Ureter (tissue), 1 donor: ENCODE measurements around the gene RBM20. TPM values are rescaled to one million over a fixed set of nuclear protein-coding genes. Genes with fewer than 3 reads are reported as not detected.
"Not testable (repeated sequence)": the region's sequence is repeated elsewhere in the genome, so short reads cannot be mapped to it uniquely, and the experiment has no call there.

Source experiments
- DNase-seq: peaks from one replicate; pipeline ENCODE4 v3.0.0-alpha.2; 2020; ENCODE audit warnings: low spot score
- total RNA-seq: library from RNA; stranded (reverse); gene quantifications from one replicate; pipeline ENCODE4 v1.2.4, GENCODE V29; 2023
- donor health status: DM: yes; HTN: yes; CAD: no.

RBM20 gene
- total RNA-seq, 1 donor from 2014 or later = 0.68 TPM

DNA sequence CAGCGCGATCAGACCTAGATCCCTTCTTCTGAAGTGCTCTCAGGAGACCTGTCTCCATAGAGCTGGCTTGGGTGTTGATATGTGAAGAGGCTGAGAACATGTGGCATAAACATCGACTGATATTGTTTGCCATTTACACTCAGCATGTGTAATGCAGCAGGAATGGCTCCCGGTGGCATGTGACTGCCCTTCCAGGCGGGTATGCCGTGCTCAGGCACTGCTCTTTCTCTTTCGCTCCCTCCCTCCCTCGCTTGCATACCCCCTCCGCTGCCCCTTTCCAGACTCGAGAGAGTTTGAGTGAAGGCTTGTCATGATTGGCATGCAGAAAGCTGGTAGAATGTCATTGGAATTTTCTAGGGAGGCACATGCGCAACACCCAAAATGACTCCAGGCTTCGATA, 120.2 kb downstream of the RBM20 start:
- no peak for DNase-seq

DNA sequence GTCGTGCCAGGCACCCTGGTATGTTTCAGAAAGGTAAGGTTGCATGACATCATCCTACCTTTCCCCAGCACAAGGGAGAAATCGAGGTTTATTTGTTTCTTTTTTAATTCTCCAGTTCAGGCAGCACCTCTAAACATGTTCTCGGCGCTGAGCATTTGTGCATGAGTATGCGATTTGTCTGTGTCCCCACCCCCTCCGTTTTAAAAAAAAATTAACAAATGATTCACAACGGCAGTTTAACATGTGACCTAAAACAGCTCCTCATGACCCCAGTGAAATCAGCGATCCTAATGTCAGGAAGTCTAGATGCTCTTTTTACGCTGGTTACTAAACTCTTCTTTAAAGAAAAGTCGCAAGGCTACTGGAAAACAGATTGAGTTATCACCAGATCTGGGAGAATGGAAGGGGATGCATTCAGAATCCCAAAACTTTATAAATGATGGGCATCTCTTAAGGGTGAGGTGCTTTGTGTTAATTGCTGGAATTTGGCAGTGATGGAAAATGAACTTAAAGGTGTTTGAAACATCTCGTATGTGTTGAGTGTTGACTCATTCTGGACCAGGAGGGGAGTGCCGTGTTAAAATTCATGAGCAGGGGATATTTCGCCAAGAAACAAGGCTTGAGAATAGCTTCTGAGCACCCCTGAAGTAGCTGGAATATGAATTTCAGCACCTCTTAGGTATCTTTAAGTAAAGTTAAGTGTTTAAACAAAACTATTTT, 120.8 kb downstream of the RBM20 start:
- no peak for DNase-seq

DNA sequence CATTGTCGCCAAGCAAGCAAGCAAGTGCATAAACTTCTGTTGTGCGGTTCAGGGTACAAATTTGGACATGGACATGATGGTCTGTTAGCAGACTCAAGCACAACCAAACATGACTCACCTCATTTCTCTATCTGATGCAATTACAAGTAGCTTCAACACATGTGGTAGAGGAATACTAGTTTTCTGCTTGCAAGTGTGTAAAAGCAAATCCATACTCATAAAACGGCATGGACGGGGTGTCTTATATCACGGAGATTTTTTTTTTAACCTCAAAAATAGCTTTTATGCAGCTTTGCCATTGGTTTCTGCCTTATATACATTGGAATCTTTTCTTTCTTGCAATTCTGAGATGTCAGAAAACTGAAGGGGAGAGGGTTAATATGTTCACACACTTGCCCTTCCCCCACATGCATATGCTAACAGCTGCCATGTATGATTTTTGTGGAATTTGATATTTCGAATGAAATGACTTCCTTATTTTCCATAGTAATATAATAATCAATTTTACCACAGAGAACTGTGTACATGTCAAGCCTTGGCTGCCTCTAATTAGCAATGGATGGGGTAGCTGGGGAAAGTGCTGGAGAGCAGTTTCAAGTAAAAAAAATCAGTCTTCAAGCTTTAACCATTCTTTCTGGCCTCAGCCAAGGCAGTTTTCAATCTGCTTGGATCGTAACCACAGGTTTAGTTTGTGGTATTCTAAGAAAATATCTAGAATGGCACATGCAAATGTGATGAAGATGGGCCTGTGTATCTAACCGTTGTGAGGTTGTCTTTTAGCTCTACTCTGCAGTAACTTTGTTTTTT, 121.6 kb downstream of the RBM20 start:
- no peak for DNase-seq

DNA sequence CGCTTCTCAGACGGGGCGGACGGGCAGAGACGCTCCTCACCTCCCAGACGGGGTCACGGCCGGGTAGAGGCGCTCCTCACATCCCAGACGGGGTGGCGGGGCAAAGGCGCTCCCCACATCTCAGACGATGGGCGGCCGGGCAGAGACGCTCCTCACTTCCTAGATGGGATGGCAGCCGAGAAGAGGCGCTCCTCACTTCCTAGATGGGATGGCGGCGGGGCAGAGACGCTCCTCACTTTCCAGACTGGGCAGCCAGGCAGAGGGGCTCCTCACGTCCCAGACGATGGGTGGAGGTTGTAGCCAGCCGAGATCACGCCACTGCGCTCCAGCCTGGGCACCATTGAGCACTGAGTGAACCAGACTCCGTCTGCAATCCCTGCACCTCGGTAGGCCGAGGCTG, 123.5 kb downstream of the RBM20 start:
- DNase-seq = not testable (repeated sequence)

DNA sequence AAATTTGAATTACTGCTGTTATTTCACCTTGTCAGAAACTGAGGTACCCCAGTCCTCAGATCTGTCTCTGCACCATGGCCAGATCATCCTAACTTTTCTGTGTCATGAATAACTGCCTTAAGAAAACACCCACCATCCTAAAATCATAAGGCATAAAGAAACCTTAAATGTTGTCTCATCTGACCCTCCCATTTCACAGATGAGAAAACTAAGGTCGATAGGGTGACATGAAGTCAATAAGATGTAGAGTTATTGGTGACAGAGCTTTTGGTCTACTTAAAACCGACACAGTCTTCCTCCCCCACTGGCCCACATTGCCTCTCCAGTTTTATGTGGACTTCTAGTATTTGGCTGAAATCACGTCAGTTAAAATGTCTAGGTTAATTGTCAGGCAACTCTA, 126.1 kb downstream of the RBM20 start:
- DNase-seq = no peak

DNA sequence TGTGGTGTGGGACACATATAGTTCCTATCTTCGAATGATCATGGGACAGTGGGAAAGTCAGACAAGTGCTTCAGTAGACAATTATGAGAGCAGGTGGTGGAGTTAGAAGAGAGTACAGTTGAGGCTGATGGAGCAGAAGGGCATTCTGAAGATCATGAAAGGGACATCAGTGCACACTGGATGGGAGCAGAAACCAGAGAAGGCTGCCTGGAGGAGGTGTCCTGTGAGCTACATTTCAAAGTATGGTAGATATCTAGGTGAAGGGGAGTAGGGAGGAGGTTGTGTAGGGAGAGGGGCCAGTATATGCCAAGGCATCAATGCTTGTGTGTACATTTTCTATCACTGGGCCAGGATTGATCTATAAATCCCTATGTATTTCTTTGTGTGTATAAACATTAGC, 127.3 kb downstream of the RBM20 start:
- no peak for DNase-seq

DNA sequence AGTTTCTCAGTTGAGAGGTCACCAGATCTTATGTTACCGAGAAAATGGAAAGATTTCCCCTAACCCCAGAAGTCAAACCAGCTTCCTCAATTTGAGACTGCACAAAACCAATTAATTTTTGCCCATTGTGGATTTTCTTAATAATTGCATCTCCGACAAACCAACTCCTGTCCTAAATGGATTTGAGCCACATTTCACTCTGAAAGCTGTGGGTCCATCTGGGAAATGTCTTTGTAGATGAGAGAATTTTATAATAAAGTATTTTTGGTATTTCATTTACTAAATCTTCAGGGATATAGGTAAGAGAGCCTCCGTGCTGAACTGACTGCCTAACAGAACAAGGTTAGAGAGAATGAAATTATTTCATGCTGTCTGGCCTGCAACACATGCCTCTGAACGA, 127.9 kb downstream of the RBM20 start:
- no peak for DNase-seq

DNA sequence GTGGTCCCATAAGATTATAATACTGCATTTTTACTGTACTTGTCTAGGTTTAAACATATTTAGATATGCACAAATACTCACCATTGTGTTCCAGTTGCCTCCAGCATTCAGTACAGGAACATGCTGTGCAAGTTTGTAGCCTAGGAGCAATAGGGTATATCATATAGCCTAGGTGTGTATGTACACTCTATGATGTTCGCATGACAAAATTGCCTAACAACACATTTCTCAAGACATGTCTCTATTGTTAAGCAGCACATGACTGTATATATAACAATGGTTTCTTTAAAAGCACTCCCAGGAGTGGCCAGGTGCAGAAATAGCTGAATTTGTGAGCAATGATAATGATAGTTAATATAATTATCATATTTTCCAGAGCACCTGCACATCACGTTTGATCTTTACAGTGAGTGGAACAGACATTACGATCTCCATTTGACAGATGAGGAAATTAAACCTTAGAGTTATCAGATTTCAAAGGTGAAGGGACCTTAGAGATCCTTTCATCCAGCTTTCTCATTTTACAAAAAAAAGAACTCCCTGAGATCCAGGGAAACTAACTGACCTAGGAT, 128.4 kb downstream of the RBM20 start:
- DNase-seq = no peak

DNA sequence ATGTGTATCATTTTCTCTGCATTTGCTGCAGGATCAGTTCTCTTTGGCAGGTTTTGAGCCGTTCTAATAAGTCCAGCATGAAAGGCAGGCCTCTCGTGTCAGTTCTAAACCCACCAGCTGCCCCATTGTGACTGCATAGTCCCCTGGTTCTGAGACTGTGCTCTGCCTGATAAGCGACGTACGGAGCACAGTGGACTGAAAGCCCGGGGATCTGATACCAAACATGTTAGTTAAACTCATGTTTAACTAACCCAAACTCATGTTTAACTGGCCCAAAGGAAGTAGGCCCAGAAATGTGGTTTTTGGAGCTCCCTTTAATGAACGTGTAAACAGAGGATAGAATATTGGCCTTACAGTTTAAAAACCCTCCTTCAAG, 129.5 kb downstream of the RBM20 start:
- DNase-seq = no peak

DNA sequence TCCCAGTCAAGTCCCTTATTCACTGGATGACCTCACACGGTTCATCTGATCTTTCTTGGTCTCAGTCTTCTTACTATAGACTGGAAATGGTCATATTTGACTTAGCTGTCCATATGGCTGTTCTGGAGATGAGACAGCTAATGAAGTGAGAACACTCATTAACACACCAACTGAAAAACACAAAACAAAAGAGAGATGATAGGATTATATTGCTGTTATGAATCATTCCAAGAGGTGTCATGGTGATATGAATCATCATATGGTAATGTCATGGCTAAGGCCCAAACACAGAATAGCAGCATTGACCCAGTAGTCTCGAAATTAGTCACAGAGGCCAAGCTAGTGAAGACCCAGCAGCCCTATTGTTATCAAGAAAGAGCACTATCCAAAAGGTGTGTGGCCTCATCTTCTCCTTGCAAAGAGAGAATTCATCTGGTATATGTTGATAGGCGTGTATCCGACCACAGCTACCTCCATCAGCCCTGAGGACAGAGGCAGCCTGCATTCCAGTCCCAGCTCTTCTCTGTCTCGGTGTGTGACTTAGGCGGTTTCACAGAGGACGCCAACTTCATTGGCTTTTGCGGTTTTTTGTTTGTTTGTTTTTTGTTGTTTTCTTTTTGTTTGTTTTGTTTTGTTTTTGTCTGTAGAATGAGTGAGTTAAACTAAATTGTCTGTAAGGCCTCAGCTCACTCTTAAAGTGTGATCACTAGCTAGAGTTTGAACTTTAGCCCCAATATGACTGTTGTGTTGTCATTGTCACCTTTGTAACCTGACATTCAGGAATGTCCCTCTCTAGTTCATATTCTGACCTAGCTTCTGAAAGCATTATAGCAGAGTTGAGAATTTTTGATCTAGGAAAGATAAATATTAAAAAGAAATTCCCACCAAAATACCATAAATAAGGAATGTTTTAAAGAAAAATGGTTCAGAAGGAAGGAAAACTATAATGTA, 130.2 kb downstream of the RBM20 start:
- DNase-seq = no peak

DNA sequence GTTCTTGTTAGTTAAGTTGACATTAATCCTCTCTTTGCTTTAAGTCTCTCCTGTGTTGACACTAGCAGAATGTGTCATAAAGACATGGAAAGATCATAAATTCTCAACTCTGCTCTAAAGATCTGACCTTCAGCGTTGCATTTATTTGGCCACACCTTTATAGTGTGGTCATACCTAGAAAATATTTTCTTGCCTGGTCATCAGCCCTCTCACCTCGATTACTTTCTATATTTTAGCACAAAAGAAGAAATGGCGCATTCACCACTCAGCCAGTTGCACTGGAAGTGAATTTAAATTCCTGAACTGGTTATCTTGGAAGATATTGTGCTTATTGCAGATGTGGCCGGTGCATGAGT, 130.9 kb downstream of the RBM20 start:
- no peak for DNase-seq

DNA sequence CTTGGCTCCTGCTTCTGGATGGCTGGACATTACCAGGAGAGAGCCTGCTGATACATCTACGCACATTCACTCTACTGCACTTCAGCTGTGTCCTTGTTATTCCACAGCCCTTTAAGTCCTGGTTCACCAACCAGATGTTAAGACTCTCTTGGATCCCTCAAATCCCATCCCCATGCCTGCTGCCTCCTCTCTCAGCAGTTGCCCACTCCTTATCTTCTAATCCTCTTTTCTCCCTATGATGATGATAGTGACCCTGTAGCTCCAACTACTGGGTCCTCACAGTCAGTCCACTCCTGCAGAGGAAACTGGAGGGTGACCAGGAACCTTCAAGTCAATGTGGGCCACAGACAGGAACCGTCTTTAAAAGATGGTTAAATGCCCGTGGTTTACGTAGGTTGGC, 131.3 kb downstream of the RBM20 start:
- DNase-seq = no peak

DNA sequence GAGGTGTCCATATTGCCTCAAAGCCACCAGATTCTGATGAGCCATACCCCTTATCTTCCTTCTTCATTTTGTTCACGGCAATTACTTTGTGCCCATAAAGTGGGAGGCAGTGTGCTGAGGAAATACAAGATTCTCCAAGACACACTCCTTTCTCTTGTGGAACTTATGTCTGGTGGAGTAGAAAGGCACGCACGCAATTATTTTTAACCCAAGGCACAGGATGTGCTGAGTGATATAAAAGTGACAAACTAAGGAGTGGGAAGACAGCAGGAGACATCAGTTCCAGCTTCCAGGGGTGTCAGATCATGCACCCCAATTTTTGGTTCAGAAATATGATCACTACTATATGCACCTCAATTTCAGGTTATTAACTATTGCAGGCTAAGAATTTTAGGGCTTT, 132.9 kb downstream of the RBM20 start:
- no peak for DNase-seq

DNA sequence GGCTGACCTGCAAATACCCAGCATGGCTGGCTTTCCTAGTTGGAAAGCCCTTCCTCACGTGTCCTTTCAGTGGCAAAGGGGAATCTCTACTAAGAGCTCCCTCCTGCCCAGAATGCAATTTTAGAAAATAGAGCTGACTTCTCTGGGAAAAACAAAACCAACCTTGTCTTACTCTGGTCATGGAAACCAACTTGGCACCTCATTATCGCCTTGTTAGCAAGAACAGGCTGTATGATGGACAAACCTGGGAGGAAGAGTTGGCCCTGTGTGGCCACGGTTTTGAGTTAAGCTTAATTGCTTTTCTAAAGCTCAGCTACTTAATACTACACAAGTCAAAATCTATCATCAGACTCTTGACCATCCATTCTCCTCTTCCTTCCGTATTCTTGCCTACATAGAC, 133.5 kb downstream of the RBM20 start:
- no peak for DNase-seq

DNA sequence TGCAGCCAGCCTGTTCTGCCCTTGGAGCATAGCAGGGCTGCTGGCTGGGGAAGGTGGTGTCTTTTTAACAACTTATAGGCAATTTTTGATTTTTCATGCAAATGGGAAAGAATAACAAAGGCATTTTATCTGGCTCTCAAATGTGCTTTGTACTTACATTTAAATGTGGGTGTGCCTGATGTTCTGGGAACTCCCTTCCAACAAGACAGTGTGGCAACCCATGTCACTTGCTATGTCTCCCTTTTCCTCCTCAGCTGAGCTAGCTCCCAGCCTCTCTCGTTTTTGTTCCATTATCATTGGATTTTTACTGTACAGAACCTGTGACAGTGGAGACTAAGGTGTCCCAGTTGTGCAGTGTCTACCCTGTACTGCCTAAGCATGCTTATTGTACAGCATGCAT, 134.1 kb downstream of the RBM20 start:
- no peak for DNase-seq

DNA sequence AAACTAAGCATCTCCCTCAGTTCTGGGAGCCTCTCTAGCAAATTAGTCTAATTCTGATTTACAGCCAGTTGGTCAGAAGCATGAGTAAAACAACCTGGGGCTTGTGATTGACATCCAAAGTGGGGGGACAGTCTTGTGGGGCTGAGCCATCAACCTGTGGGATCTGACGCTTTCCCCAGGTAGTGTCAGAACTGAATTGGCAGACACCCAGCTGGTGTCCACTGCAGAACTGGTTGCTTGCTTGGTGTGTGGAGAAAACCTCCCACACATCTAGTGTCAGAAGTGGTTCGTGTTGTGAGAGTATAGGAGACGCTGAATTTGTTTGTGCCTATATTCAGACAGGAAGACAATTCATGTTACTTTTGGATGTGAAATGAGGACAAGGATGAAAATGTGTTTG, 135.4 kb downstream of the RBM20 start:
- DNase-seq = no peak

DNA sequence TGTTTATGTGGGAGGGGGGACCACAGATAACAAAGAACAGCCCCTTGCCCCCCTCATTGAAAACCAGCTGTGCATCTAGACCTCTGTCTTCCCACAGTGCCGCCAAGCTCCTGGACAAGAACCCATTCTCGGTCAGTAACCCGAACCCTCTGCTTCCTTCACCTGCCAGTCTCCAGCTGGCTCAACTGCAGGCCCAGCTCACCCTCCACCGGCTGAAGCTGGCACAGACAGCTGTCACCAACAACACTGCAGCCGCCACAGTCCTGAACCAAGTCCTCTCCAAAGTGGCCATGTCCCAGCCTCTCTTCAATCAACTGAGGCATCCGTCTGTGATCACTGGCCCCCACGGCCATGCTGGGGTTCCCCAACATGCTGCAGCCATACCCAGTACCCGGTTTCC, 136.6 kb downstream of the RBM20 start:
- DNase-seq = no peak

DNA sequence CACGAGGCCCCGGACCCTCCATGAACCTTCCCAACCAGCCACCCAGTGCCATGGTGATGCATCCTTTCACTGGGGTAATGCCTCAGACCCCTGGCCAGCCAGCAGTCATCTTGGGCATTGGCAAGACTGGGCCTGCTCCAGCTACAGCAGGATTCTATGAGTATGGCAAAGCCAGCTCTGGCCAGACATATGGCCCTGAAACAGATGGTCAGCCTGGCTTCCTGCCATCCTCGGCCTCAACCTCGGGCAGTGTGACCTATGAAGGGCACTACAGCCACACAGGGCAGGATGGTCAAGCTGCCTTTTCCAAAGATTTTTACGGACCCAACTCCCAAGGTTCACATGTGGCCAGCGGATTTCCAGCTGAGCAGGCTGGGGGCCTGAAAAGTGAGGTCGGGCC, 137.0 kb downstream of the RBM20 start:
- no peak for DNase-seq

DNA sequence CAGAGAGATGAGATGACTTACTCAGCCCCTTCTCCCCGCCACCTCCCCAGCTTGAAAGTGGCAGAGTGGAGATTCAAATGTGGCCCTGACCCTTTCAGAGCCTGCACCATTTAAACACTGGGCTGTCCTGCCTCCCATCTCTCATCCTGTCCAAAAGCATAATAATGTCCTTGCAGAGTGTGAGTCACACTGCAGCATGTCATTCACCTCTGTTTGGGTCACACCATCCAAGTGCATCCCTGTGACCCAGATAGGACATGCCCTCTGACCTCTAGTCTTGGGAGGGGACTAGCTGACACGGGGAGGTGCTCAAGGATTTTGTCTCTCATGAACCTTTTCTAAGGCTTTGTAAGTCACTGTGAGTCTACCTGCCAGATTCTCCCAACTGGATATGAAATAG, 138.5 kb downstream of the RBM20 start:
- DNase-seq = no peak

DNA sequence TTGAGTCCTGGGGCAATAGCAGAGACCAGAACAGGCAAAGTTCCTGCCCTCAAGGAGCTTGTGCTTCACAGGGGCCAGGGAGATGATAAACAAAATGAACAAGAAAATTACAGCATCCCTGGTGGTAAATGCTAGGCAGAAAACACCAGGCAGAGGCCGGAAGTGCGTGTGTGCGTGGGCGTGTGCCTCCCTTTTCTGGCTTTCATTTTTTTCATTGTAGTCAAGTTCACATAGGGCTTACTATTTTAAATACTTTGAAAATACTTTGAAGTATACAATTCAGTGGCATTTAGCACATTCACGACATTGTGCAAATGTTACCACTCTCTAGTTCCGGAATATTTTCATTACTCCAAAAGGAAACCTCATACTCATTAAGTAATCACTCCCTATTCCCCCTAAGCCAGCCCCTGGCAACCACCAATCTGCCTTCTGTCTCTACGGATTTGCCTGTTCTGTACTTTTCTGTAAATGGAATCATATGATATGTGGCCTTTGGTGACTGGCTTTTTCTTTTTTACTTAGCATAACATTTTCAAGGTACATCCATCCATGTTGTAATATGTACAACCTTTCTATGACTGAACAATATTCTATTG, 139.5 kb downstream of the RBM20 start:
- no peak for DNase-seq

DNA sequence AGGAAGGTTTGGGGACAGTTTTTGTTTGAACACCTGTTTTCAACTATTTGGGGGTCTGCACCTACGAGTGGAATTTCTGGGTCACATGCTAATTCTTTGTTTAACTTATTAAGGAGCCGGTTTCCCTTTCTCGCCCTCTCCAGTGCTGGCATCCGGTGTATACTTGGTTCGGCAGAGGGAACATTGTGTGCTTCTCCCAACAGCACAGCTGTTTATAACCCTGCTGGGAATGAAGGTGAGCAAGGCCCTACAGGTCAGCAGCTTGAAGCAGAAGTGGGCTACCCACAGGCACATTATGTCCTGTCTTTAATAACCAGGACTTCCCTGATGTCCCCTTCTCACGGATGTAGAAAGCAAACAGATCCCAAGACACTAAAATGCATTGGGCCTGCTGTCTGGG, 140.1 kb downstream of the RBM20 start:
- no peak for DNase-seq

DNA sequence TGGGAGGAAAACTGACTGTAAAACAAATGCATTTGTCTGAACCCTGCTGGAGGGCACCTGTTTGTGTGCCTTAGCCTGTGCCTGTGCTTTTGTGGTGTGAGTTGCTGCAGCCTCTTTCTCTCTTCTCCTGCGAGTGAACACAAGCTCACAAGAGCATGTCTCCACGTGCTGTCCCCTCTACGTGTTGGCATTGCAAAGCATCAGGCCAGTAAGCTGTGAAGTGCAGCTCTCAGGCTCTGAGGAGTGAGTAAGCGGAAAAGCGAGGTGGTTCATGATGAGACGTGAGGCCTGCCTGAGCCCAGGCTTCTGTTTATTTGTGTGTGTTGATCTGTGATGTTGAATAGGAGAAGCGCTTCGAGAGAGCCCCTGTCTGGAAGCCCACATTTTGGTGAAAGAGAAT, 142.0 kb downstream of the RBM20 start:
- no peak for DNase-seq
